Loucy (cell line): ENCODE measurements around the gene TM9SF2.
"Not testable (repeated sequence)": the region's sequence is repeated elsewhere in the genome, so short reads cannot be mapped to it uniquely, and the experiment has no call there.

Source experiments
- H2AFZ ChIP-seq: fragments of 200-600 bp; sonication (generic); 2 replicates; pipeline ENCODE4 v1.6.0; 2016; ENCODE audit warnings: antibody characterized with exemption, mild to moderate bottlenecking, low read length, moderate library complexity
- H3F3A ChIP-seq: fragments of 200-600 bp; 2 replicates; pipeline ENCODE4 v1.6.0; 2016; ENCODE audit warnings: antibody characterized with exemption, low read depth, mild to moderate bottlenecking
- H3K27me3 ChIP-seq: fragments of 200-600 bp; sonication (generic); 2 replicates; pipeline ENCODE4 v1.6.1; 2014; ENCODE audit warnings: low read length, mild to moderate bottlenecking; ENCODE audit not compliant: insufficient read depth, poor library complexity, severe bottlenecking
- H3K36me3 ChIP-seq: fragments of 200-600 bp; sonication (generic); 2 replicates; pipeline ENCODE4 v1.6.1; 2016; ENCODE audit warnings: low read length; ENCODE audit not compliant: insufficient read depth
- H3K4me1 ChIP-seq: fragments of 200-600 bp; sonication (generic); 2 replicates; pipeline ENCODE4 v1.5.1; 2014; ENCODE audit warnings: low read length, mild to moderate bottlenecking; ENCODE audit not compliant: insufficient read depth, poor library complexity, severe bottlenecking
- H3K4me2 ChIP-seq: fragments of 200-600 bp; sonication (generic); 2 replicates; pipeline ENCODE4 v1.6.0; 2014; ENCODE audit warnings: antibody characterized with exemption, low read length, low read depth, mild to moderate bottlenecking; ENCODE audit not compliant: poor library complexity, severe bottlenecking
- H3K4me3 ChIP-seq: fragments of 200-600 bp; sonication (generic); 2 replicates; pipeline ENCODE4 v1.5.1; 2014; ENCODE audit warnings: low read length, mild to moderate bottlenecking, mixed read lengths; ENCODE audit not compliant: poor library complexity, severe bottlenecking
- H3K79me2 ChIP-seq: fragments of 200-600 bp; sonication (generic); 2 replicates; pipeline ENCODE4 v1.6.1; 2014; ENCODE audit warnings: low read length; ENCODE audit not compliant: insufficient read depth
- H3K9ac ChIP-seq: fragments of 200-600 bp; sonication (generic); 2 replicates; pipeline ENCODE4 v1.6.0; 2014; ENCODE audit warnings: mild to moderate bottlenecking, low read depth, low read length, moderate library complexity; ENCODE audit not compliant: poor library complexity, severe bottlenecking
- H3K9me2 ChIP-seq: fragments of 200-600 bp; sonication (generic); replicated peaks from 2 replicates; pipeline ENCODE4 v1.6.1; 2016; ENCODE audit warnings: low read depth, low read length, mixed read lengths
- H3K9me3 ChIP-seq: fragments of 200-600 bp; sonication (generic); 2 replicates; pipeline ENCODE4 v1.6.1; 2014; ENCODE audit warnings: mild to moderate bottlenecking, antibody characterized with exemption, low read length, low read depth; ENCODE audit not compliant: insufficient read depth
- H4K20me1 ChIP-seq: fragments of 200-600 bp; sonication (generic); 2 replicates; pipeline ENCODE4 v1.6.0; 2014; ENCODE audit warnings: antibody characterized with exemption, low read length, mild to moderate bottlenecking; ENCODE audit not compliant: insufficient read depth, poor library complexity, severe bottlenecking
- CTCF ChIP-seq: fragments of 200-600 bp; sonication (generic); conservative IDR thresholded peaks from 2 replicates; pipeline ENCODE4 v1.5.1; 2014; ENCODE audit warnings: mild to moderate bottlenecking, antibody characterized with exemption, low read length
- EZH2phosphoT487 ChIP-seq: fragments of 200-600 bp; IDR thresholded peaks from 2 replicates; pipeline ENCODE4 v1.6.1; 2018; ENCODE audit warnings: antibody characterized with exemption, mild to moderate bottlenecking, moderate library complexity, borderline replicate concordance

The TM9SF2 gene

GRCh38 chr13:99501184-99501847 lies at the start of gene TM9SF2:
Gene TM9SF2 (plus strand): TSS chr13:99501472. CDS start chr13:99501607, 135 bp downstream.
- no peaks in the 10 kb centered on the region for H3K9me3 ChIP-seq
- peaks cover 64% of the 10 kb centered on the region for H3K4me1 ChIP-seq
- H3K36me3 ChIP-seq: no peaks in the 10 kb centered on the region
- peaks cover 4% of the 10 kb centered on the region for H3K27me3 ChIP-seq
- H3K79me2 ChIP-seq: peaks cover 56% of the 10 kb centered on the region
- H3K4me3 ChIP-seq: peak within 1 kb of the TSS; percentile 94
- TF ChIP-seq CTCF (no peak), EZH2phosphoT487 (no peak)
- peaks cover 46% of the 10 kb centered on the region for H4K20me1 ChIP-seq
- H3K9me2 ChIP-seq: no peaks in the 10 kb centered on the region
- H3K4me2 ChIP-seq: peak within 1 kb of the TSS; percentile 95
- peak within 1 kb of the TSS; percentile 97 for H3K9ac ChIP-seq
- H3F3A ChIP-seq: peaks cover 14% of the 10 kb centered on the region
- peak within 1 kb of the TSS; percentile 90 for H2AFZ ChIP-seq

- no peak for TF ChIP-seq CTCF
- H3F3A ChIP-seq: no peaks in the 10 kb centered on the region
- H3K36me3 ChIP-seq: no peaks in the 10 kb centered on the region
- no peak overlapping the region for H3K4me3 ChIP-seq
- H3K79me2 ChIP-seq: no peaks in the 10 kb centered on the region
- H3K9ac ChIP-seq: no peak overlapping the region
- H3K9me2 ChIP-seq: no peaks in the 10 kb centered on the region
- no peaks in the 10 kb centered on the region for H3K27me3 ChIP-seq
- no peak overlapping the region for H2AFZ ChIP-seq
- no peaks in the 10 kb centered on the region for H3K9me3 ChIP-seq
- no peaks in the 10 kb centered on the region for H3K4me1 ChIP-seq
- no peak overlapping the region for H3K4me2 ChIP-seq
- H4K20me1 ChIP-seq: no peaks in the 10 kb centered on the region
Measured at GRCh38 chr13:99454518-99455183, 46.6 kb upstream of the TM9SF2 start.

- H2AFZ ChIP-seq: 0 out of 2 replicates have a peak overlapping the region, but pooled peaks have one; percentile 8
Measured at GRCh38 chr13:99459099-99459850, 42.0 kb upstream of the TM9SF2 start.

GRCh38 chr13:99460802-99461201 lies 40.5 kb upstream of the TM9SF2 start:
- not testable (repeated sequence) for H3K36me3 ChIP-seq, H3F3A ChIP-seq, H3K79me2 ChIP-seq, H3K4me2 ChIP-seq, H2AFZ ChIP-seq, H3K9ac ChIP-seq, H3K27me3 ChIP-seq, H3K9me3 ChIP-seq, H3K9me2 ChIP-seq, H3K4me3 ChIP-seq, H4K20me1 ChIP-seq
- peaks cover 11% of the 10 kb centered on the region for H3K4me1 ChIP-seq

More at GRCh38 chr13:99459099-99459850, 42.0 kb upstream of the TM9SF2 start:
- H3K9me3 ChIP-seq: no peaks in the 10 kb centered on the region
- H4K20me1 ChIP-seq: no peaks in the 10 kb centered on the region
- H3K9ac ChIP-seq: no peak overlapping the region
- H3K79me2 ChIP-seq: no peaks in the 10 kb centered on the region
- no peaks in the 10 kb centered on the region for H3K27me3 ChIP-seq
- H3K4me3 ChIP-seq: no peak overlapping the region
- peaks cover 2% of the 10 kb centered on the region for H3K4me1 ChIP-seq
- no peaks in the 10 kb centered on the region for H3K36me3 ChIP-seq
- no peaks in the 10 kb centered on the region for H3K9me2 ChIP-seq
- H3K4me2 ChIP-seq: no peak overlapping the region
- H3F3A ChIP-seq: no peaks in the 10 kb centered on the region
- 0 out of 2 replicates have a peak, but pooled peaks have one; percentile 7 for TF ChIP-seq CTCF
- TF ChIP-seq EZH2phosphoT487: no peak
